Brain microvascular endothelial cell (primary cell): ENCODE results near the gene SLC12A5.
"Not testable (repeated sequence)": the region's sequence is repeated elsewhere in the genome, so short reads cannot be mapped to it uniquely, and the experiment has no call there.

Source experiments
- DNase-seq: peaks from one replicate; pipeline ENCODE4 v3.0.0-alpha.2; 2020
- H3K27ac ChIP-seq: fragments of 250-450 bp; sonication (Bioruptor Pico); 2 replicates; pipeline ENCODE4 v1.5.1; 2020; ENCODE audit warnings: mild to moderate bottlenecking, moderate library complexity
- H3K27me3 ChIP-seq: fragments of 250-450 bp; sonication (Bioruptor Pico); replicated peaks from 2 replicates; pipeline ENCODE4 v1.5.1; 2020; ENCODE audit warnings: mild to moderate bottlenecking
- H3K36me3 ChIP-seq: fragments of 250-450 bp; sonication (Bioruptor Pico); replicated peaks from 2 replicates; pipeline ENCODE4 v1.5.1; 2020; ENCODE audit warnings: mild to moderate bottlenecking
- H3K4me3 ChIP-seq: 2 replicates; pipeline ENCODE4 v1.5.1; 2011; ENCODE audit warnings: low read depth, mild to moderate bottlenecking, control low read depth, low read length, moderate library complexity
- CTCF ChIP-seq: IDR thresholded peaks from 2 replicates; pipeline ENCODE4 v1.5.1; 2011; ENCODE audit warnings: low read depth, mild to moderate bottlenecking, moderate library complexity, low read length, control low read depth, inconsistent platforms; ENCODE audit errors: missing control alignments
- in situ Hi-C: cut with HindIII; loops from 2 replicates; pipeline ENCODE4 v1.10.0; 2017; ENCODE audit warnings: low sequenced_read_pairs, low pct_ligation_motif_present

The SLC12A5 gene

GRCh38 chr20:46028772-46029371 lies at the start of gene SLC12A5:
Gene SLC12A5, plus strand, starts transcription at chr20:46029215. Its CDS starts 130 bp downstream, at chr20:46029345.
- DNase-seq, result no peak
- Histone ChIP-seq H3K27ac (no peak within 1 kb of the TSS), H3K36me3 (no peaks in the 10 kb centered on the region), H3K27me3 (peaks cover 72% of the 10 kb centered on the region), H3K4me3 (no peak within 1 kb of the TSS)
- in situ Hi-C loops, result no loop called here
- TF ChIP-seq CTCF, result no peak

- no peak for TF ChIP-seq CTCF
- DNase-seq, result no peak
- H3K36me3 ChIP-seq, result no peaks in the 10 kb centered on the region
- no peak overlapping the region for H3K27ac ChIP-seq
- no peaks in the 10 kb centered on the region for H3K27me3 ChIP-seq
- in situ Hi-C loops, result no loop called here
- H3K4me3 ChIP-seq, result no peak overlapping the region
Measured at GRCh38 chr20:45981261-45981660, 47.8 kb upstream of the SLC12A5 start.

GRCh38 chr20:45983279-45983743 lies 45.7 kb upstream of the SLC12A5 start:
- in situ Hi-C loops, result no loop called here
- Histone ChIP-seq H3K27me3 (no peaks in the 10 kb centered on the region), H3K36me3 (no peaks in the 10 kb centered on the region), H3K27ac (no peak overlapping the region), H3K4me3 (no peak overlapping the region)
- no peak for TF ChIP-seq CTCF
- DNase-seq, result no peak

GRCh38 chr20:45985573-45985972 lies 43.4 kb upstream of the SLC12A5 start:
- Histone ChIP-seq H3K27me3 (no peaks in the 10 kb centered on the region), H3K4me3 (no peak overlapping the region), H3K36me3 (no peaks in the 10 kb centered on the region), H3K27ac (no peak overlapping the region)
- peak; percentile 33 for TF ChIP-seq CTCF
- no peak for DNase-seq
- in situ Hi-C loops, result no loop called here

- peak; percentile 96 for TF ChIP-seq CTCF
- H3K4me3 ChIP-seq, result no peak overlapping the region
- no peaks in the 10 kb centered on the region for H3K36me3 ChIP-seq
- peak; percentile 49 for DNase-seq
- no peaks in the 10 kb centered on the region for H3K27me3 ChIP-seq
- in situ Hi-C loops, result no loop called here
- H3K27ac ChIP-seq, result no peak overlapping the region
Measured at GRCh38 chr20:45987108-45987780, 41.8 kb upstream of the SLC12A5 start.

GRCh38 chr20:45988830-45989229 lies 40.2 kb upstream of the SLC12A5 start:
- H3K27ac ChIP-seq, H3K4me3 ChIP-seq, in situ Hi-C loops, H3K27me3 ChIP-seq, H3K36me3 ChIP-seq, DNase-seq: not testable (repeated sequence)
